Right lobe of liver (tissue), 4 donors: ENCODE measurements around the gene PLXNA4.

Experiments used
- POLR2A ChIP-seq: fragments of 450-650 bp; IDR thresholded peaks from one replicate; pipeline ENCODE4 v1.6.1; 2017; ENCODE audit warnings: antibody characterized with exemption, mild to moderate bottlenecking
- TF ChIP-seq, protein P1 (sequence below), 4 donors: fragments of 200-600 bp in 3 of 4; fragments of 450-650 bp in 1 of 4; IDR thresholded peaks; one replicate each; pipeline versions ENCODE4 v1.5.1 to v1.8.0; 2016 to 2022; ENCODE audit warnings: antibody characterized with exemption in 4 of 4, mild to moderate bottlenecking in 2 of 4
- donor health status: DM: no; HTN: no; CAD: no.
- donor health status: DM: no; HTN: no; CAD: no.
- donor health status: DM: no; HTN: yes; CAD: no.

DNA sequence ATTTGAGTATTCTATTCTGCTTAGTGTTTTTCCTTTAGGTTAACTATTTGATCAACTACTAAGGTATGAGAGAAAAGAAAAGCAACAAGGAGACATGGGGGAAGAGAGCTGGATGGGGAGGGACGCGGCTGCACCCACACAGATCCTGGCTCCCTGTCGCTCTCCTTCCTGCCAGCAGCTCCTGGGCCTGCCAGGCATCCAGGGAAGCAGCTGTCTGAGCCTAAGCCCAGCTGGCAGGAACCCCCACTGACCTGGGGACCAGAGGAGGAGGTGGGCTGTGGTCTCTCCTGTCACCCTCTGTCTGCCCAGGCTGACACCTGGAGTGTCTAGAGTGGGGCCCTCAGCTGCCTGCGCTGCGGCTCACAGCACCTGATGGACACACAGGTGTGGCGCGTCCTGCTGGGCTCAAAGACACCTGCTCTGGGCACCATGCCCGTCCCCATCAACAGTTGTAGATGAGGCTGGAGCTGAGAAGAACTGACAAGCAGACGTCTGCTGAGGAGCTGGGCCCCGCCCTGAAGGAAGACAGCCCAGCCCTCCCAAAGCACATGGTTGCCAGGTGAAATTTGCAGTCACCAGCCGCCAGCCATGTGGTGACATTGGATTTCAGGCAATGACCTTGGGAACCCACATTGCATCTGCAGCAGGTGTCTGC, 207.9 kb downstream of the PLXNA4 start:
- no peak for TF ChIP-seq POLR2A
- TF ChIP-seq, protein P1, sequence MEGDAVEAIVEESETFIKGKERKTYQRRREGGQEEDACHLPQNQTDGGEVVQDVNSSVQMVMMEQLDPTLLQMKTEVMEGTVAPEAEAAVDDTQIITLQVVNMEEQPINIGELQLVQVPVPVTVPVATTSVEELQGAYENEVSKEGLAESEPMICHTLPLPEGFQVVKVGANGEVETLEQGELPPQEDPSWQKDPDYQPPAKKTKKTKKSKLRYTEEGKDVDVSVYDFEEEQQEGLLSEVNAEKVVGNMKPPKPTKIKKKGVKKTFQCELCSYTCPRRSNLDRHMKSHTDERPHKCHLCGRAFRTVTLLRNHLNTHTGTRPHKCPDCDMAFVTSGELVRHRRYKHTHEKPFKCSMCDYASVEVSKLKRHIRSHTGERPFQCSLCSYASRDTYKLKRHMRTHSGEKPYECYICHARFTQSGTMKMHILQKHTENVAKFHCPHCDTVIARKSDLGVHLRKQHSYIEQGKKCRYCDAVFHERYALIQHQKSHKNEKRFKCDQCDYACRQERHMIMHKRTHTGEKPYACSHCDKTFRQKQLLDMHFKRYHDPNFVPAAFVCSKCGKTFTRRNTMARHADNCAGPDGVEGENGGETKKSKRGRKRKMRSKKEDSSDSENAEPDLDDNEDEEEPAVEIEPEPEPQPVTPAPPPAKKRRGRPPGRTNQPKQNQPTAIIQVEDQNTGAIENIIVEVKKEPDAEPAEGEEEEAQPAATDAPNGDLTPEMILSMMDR (IDR thresholded peaks at IDR 0.05): no peak
